GM12891 (cell line): ENCODE measurements around the gene ATG16L1.

ENCODE experiments used
- PAX5 ChIP-seq: IDR thresholded peaks from 2 replicates; pipeline ENCODE4 v1.6.1; 2011; ENCODE audit warnings: low read length, moderate library complexity, mild to moderate bottlenecking; ENCODE audit not compliant: insufficient read depth, severe bottlenecking
- POLR2A ChIP-seq: IDR thresholded peaks from 2 replicates; pipeline ENCODE4 v1.6.1; 2011; ENCODE audit warnings: low read depth, low read length, control low read depth
- POLR2AphosphoS5 ChIP-seq: IDR thresholded peaks from 2 replicates; pipeline ENCODE4 v1.6.1; 2011; ENCODE audit warnings: low read depth, low read length, control low read depth
- SPI1 ChIP-seq: IDR thresholded peaks from 2 replicates; pipeline ENCODE4 v1.6.1; 2011; ENCODE audit warnings: low read depth, low read length, control low read depth
- TAF1 ChIP-seq: IDR thresholded peaks from 2 replicates; pipeline ENCODE4 v1.6.1; 2011; ENCODE audit warnings: low read depth, low read length, control low read depth

DNA sequence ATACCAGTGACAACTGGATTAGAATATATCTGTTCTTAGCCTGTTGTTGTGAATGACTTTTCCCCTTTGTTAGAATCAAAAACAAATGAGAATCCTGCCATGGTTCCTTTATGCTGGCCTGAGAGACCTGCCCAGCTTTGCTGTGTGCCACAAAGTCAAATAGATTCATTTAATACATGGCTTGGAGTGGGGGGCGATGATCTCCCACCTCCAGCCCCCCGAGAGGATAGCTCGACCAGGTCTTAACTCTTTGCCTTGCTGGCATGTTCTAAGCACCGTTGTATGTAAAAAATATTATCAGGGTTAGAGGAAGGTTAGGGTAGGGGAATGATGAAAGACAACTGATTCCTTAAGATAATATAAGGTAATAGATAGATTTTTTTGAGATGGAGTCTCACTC lies 80.7 kb downstream of the ATG16L1 start:
- no peak for TF ChIP-seq TAF1
- TF ChIP-seq POLR2A: no peak
- no peak for TF ChIP-seq POLR2AphosphoS5
- no peak for TF ChIP-seq SPI1
- TF ChIP-seq PAX5: no peak
